NB4 (cell line): Measurements from ENCODE around the gene ATP8B3.

Experiments used
- POLR2A ChIP-seq: IDR thresholded peaks from 2 replicates; pipeline ENCODE4 v1.6.1; 2011; ENCODE audit warnings: mild to moderate bottlenecking; ENCODE audit not compliant: insufficient read length; ENCODE audit errors: extremely low read depth
- TF ChIP-seq, protein P1 (sequence below): IDR thresholded peaks from one replicate; pipeline ENCODE4 v1.5.1; 2012; ENCODE audit warnings: low read depth, low read length

DNA sequence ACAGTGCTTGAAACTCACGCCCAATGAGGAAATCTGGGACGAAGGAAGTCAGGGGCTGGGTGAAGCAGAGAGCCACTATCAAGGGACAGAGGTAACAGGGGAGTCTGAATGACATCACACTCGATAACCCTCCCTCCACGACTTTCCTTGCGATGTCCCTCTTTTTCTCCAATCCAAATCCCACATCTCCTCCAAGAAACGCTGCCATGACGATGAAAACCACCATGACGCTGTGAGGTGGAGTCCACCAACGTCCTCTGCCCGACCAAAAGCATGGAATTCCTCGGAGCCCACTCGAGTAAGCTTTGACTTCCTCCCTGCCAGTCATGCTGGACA lies 35.2 kb upstream of the ATP8B3 start:
- TF ChIP-seq POLR2A, result no peak
- TF ChIP-seq, protein P1, sequence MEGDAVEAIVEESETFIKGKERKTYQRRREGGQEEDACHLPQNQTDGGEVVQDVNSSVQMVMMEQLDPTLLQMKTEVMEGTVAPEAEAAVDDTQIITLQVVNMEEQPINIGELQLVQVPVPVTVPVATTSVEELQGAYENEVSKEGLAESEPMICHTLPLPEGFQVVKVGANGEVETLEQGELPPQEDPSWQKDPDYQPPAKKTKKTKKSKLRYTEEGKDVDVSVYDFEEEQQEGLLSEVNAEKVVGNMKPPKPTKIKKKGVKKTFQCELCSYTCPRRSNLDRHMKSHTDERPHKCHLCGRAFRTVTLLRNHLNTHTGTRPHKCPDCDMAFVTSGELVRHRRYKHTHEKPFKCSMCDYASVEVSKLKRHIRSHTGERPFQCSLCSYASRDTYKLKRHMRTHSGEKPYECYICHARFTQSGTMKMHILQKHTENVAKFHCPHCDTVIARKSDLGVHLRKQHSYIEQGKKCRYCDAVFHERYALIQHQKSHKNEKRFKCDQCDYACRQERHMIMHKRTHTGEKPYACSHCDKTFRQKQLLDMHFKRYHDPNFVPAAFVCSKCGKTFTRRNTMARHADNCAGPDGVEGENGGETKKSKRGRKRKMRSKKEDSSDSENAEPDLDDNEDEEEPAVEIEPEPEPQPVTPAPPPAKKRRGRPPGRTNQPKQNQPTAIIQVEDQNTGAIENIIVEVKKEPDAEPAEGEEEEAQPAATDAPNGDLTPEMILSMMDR, result no peak
